Stomach (tissue), 9 donors: ENCODE results near the gene BCL11B. TPM values are rescaled to one million over a fixed set of nuclear protein-coding genes. Genes with fewer than 3 reads are reported as not detected.

Experiments used
- DNase-seq, 2 donors: peaks; one replicate each; pipeline versions ENCODE4 v3.0.0 to v3.0.0-alpha.2; 2013 to 2019
- H3K27ac ChIP-seq, 5 donors: fragments of 200-600 bp in 4 of 5; sonication (generic) in 4 of 5; one replicate each; pipeline ENCODE4 v1.5.1; 2013 to 2019; ENCODE audit warnings: mild to moderate bottlenecking in 1 of 5, moderate library complexity in 1 of 5
- H3K27me3 ChIP-seq, 3 donors: fragments of 200-600 bp; sonication (generic); one replicate each; pipeline ENCODE4 v1.5.1; 2017 to 2019; ENCODE audit warnings: mixed run types in 1 of 3
- H3K36me3 ChIP-seq, 4 donors: fragments of 200-600 bp; sonication (generic); 1 replicate in 3 of 4; 2 replicates in 1 of 4; pipeline ENCODE4 v1.5.1; 2016 to 2019
- H3K4me1 ChIP-seq, 4 donors: fragments of 200-600 bp; sonication (generic); one replicate each; pipeline ENCODE4 v1.5.1; 2016 to 2019
- H3K4me3 ChIP-seq, 4 donors: fragments of 200-600 bp; sonication (generic) in 3 of 4; one replicate each; pipeline ENCODE4 v1.5.1; 2016 to 2019; ENCODE audit warnings: mild to moderate bottlenecking in 1 of 4
- H3K9me3 ChIP-seq, 4 donors: fragments of 200-600 bp; sonication (generic); one replicate each; pipeline ENCODE4 v1.5.1; 2016 to 2019
- CTCF ChIP-seq, 7 experiments: fragments of 450-650 bp in 4 of 7; fragments of 200-600 bp in 3 of 7; sonication (generic) in 3 of 7; IDR thresholded peaks; one replicate each; pipeline ENCODE4 v1.5.1; 2016 to 2019; ENCODE audit warnings: antibody characterized with exemption in 7 of 7, control low read depth in 2 of 7, mild to moderate bottlenecking in 1 of 7
- EP300 ChIP-seq: sonication (generic); formaldehyde crosslinking; IDR thresholded peaks from one replicate; pipeline ENCODE4 v1.6.1; 2017; ENCODE audit warnings: antibody characterized with exemption
- POLR2A ChIP-seq, 4 donors: fragments of 450-650 bp; IDR thresholded peaks; one replicate each; pipeline ENCODE4 v1.6.1; 2016; ENCODE audit warnings: antibody characterized with exemption in 4 of 4, control low read depth in 2 of 4, mild to moderate bottlenecking in 1 of 4, moderate library complexity in 1 of 4
- POLR2AphosphoS5 ChIP-seq, 3 donors: sonication (generic); formaldehyde crosslinking; IDR thresholded peaks; one replicate each; pipeline ENCODE4 v1.6.1; 2016; ENCODE audit warnings: antibody characterized with exemption in 3 of 3
- WGBS, 5 donors: extraction: QIAGEN DNeasy Blood & Tissue Kit in 3 of 5; methylation state at CpG; one replicate each; pipeline versions ENCODE4 v1.1.5 to v1.1.7; 2013 to 2018; 5-methylcytosine and 5-hydroxymethylcytosine counted together
- intact Hi-C: fragments of 100-400 bp; cut with DNase I; formaldehyde crosslinking; loops from one replicate; pipeline ENCODE4 v1.15.1; 2023; ENCODE audit warnings: low total_unique reads
- polyA plus RNA-seq, 3 donors: library from polyadenylated mRNA; stranded (reverse); fragments of 200-250 nt; gene quantifications; one replicate each; pipeline ENCODE4 v1.2.3, GENCODE V29; 2013
- total RNA-seq, 5 donors: library from RNA; depleted of rRNA; stranded (reverse); fragments of >200 nt; gene quantifications; one replicate each; pipeline versions ENCODE4 v1.1.0 to v1.2.3, GENCODE V29; 2014 to 2016
- donor health status: healthy with polysubstance abuse.
- donor health status: Bipolar disorder and iron deficiency.
- donor health status: healthy.

The BCL11B gene
- total and polyA plus RNA-seq, 8 donors: 0.15 to 9.6 (median 1.3) TPM; not detected in 1

- peaks cover 0 to 90% (median 26%) of the 10 kb centered on the region in 3 donors for H3K27me3 ChIP-seq
- 27 to 38% (median 31%) methylated on average over 25 of the region's 25 CpGs for WGBS, 5 donors
- peak overlapping the region; percentile 36 to 60 (median 48) for H3K27ac ChIP-seq
- H3K4me3 ChIP-seq: no peak overlapping the region
- peak; percentile 43 to 79 for DNase-seq
- H3K9me3 ChIP-seq: no peaks in the 10 kb centered on the region
- no peaks in the 10 kb centered on the region for H3K36me3 ChIP-seq
- TF ChIP-seq POLR2AphosphoS5 (IDR thresholded peaks at IDR 0.05): peak in 2 of 3 donors; percentile 32 to 40
- no peak for TF ChIP-seq CTCF (IDR thresholded peaks at IDR 0.05)
- peaks cover 0 to 8% (median 2%) of the 10 kb centered on the region in 4 donors for H3K4me1 ChIP-seq
- intact Hi-C loops: no loop called here
Measured at GRCh38 chr14:99261912-99262787, 9.8 kb downstream of the BCL11B start.

- peak in 1 of 2 donors; percentile 43 for DNase-seq
- TF ChIP-seq POLR2A (IDR thresholded peaks at IDR 0.05) (no peak), CTCF (IDR thresholded peaks at IDR 0.05) (no peak), POLR2AphosphoS5 (IDR thresholded peaks at IDR 0.05) (no peak), EP300 (no peak)
- H3K36me3 ChIP-seq: no peaks in the 10 kb centered on the region
- peaks cover 0 to 90% (median 19%) of the 10 kb centered on the region in 3 donors for H3K27me3 ChIP-seq
- WGBS, 5 donors: 61 to 66% (median 64%) methylated on average over 20 of the region's 20 CpGs
- no peaks in the 10 kb centered on the region for H3K9me3 ChIP-seq
- H3K4me1 ChIP-seq: peaks cover 0 to 4% (median 0%) of the 10 kb centered on the region in 4 donors
- no peak overlapping the region for H3K4me3 ChIP-seq
- H3K27ac ChIP-seq: peak overlapping the region; percentile 7 to 48 (median 45)
- intact Hi-C loops: no loop called here
Measured at GRCh38 chr14:99260587-99261551, 11.1 kb downstream of the BCL11B start.

- H3K27ac ChIP-seq: peak overlapping the region in 3 of 5 donors; percentile 45 to 48 (median 45)
- intact Hi-C loops: no loop called here
Measured at GRCh38 chr14:99260116-99260515, 11.9 kb downstream of the BCL11B start.

More at GRCh38 chr14:99260116-99260515, 11.9 kb downstream of the BCL11B start:
- WGBS, 5 donors: 71 to 76% (median 74%) methylated on average over 9 of the region's 9 CpGs
- no peak for TF ChIP-seq CTCF (IDR thresholded peaks at IDR 0.05)
- TF ChIP-seq POLR2AphosphoS5 (IDR thresholded peaks at IDR 0.05): no peak
- TF ChIP-seq POLR2A (IDR thresholded peaks at IDR 0.05): no peak
- TF ChIP-seq EP300: no peak
- H3K4me1 ChIP-seq: peaks cover 0 to 4% (median 0%) of the 10 kb centered on the region in 4 donors
- H3K27me3 ChIP-seq: peaks cover 0 to 88% (median 19%) of the 10 kb centered on the region in 3 donors
- H3K36me3 ChIP-seq: no peaks in the 10 kb centered on the region
- H3K4me3 ChIP-seq: no peak overlapping the region
- no peak for DNase-seq
- no peaks in the 10 kb centered on the region for H3K9me3 ChIP-seq
